Measurements from ENCODE around the gene KRT86.

KRT86 gene

DNA sequence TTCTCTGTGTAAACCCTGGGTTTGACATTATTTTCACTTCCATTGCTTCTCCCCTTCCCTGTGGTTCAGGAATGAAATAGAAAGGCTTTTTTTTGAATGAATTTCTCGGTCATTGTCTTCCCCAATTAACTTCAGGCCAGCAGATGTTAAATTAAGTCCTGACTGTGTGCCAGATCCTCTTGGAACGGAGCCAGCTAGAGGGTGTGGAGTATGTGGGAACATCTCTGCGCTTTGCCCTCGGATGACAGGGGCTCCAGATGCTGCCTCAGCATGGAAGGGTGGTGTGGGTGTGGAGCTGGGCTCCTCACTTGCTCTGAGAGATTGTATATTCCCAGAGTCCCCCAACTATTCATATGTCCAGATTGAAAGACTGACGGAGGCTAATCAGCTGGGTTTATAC, 79.8 kb downstream of the KRT86 start:
- no peaks in the 10 kb centered on the region for H3K9me3 ChIP-seq
- H3K4me3 ChIP-seq (ENCODE audit: low read depth, low read length) = no peak overlapping the region
- peak; percentile 57 for DNase-seq
- no peak for TF ChIP-seq CTCF (IDR thresholded peaks at IDR 0.05; ENCODE audit: low read depth, low read length)
- peaks cover 8% of the 10 kb centered on the region for H3K4me1 ChIP-seq
- H3K27me3 ChIP-seq = peaks cover 23% of the 10 kb centered on the region
- H3K36me3 ChIP-seq = no peaks in the 10 kb centered on the region

- no peak for DNase-seq
- Histone ChIP-seq H3K4me1 (peaks cover 8% of the 10 kb centered on the region), H3K36me3 (no peaks in the 10 kb centered on the region), H3K27me3 (peaks cover 26% of the 10 kb centered on the region), H3K4me3 (ENCODE audit: low read depth, low read length) (no peak overlapping the region), H3K9me3 (no peaks in the 10 kb centered on the region)
- TF ChIP-seq CTCF (IDR thresholded peaks at IDR 0.05; ENCODE audit: low read depth, low read length) = no peak
Measured at GRCh38 chr12:52355176-52355575, 80.7 kb downstream of the KRT86 start.

DNA sequence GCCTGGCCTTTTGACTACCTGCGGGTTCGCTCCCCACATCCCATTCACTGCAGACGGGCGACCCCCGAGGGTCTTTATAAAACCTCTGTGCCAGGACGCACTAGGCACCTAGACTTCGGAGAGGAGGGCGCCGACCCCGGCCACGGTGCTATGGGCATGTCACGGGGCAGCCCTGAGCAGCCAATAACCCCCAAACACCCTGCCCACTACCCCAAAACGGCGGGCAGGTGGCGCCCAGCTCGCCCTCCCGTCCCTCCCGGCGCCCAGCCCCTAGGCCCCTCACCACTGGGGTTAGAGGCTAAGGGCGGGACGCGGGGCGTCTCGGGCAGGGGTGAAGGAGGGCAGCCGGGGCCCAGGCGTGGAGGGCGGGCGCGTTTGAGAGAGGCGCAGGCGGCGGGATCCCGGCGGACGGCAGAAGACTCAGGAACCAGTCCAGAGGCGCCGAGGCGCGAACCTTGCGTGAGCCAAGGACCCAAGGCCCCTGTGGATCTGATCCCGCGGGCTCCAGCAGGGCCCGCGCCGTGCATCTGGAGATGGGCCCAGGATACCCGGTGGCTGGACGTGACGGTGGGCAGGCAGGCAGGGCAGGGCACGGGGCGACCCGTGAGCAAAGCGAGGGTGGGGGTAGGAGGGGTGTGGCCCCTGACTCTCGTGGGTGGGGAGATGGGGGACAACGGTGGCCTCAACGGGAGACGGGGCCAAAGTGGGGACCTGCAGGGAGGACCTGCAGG, 81.8 kb downstream of the KRT86 start:
- H3K36me3 ChIP-seq = no peaks in the 10 kb centered on the region
- peaks cover 8% of the 10 kb centered on the region for H3K4me1 ChIP-seq
- no peaks in the 10 kb centered on the region for H3K9me3 ChIP-seq
- DNase-seq = no peak
- peaks cover 31% of the 10 kb centered on the region for H3K27me3 ChIP-seq
- no peak for TF ChIP-seq CTCF (IDR thresholded peaks at IDR 0.05; ENCODE audit: low read depth, low read length)
- no peak overlapping the region for H3K4me3 ChIP-seq (ENCODE audit: low read depth, low read length)

DNA sequence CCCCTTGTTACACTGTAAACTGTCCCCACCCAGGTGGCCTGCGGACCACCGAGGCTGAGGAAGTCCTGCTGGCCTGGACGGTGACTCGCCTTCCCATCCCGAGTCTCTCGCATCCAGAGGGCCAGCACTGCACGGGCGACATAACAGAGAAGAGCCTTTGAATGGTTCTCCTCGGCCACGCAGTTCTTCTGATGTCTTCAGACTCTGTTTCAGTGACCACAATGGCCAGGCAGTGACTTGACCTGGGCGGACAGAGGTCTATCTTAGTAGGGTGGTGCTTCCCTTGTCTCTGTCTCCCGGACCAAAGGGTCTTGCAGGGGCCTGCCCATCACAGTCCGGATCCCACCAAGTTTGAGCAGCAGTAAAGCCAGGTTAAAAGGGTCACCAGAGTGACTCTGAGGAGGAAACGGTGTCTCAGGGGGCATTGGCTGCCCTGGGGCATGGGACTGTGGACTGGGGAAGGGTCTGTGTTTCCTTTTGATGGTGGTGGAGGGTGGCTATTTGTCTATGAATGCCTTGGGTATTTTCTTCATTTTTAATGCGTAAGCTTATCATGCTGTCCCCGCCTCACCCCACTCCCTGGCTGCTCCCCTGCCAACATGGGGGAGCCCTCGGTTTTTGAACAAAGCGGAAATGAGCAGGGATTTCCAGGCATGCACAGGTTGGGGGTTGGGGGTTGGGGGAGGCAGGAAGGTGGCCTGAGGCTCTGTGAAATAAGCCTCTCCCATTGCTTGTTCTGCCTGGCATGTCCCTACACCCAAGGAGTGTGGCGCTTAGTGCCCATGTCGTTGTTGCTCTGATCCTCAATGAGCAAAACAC, 82.5 kb downstream of the KRT86 start:
- Histone ChIP-seq H3K4me3 (ENCODE audit: low read depth, low read length) (no peak overlapping the region), H3K9me3 (no peaks in the 10 kb centered on the region), H3K4me1 (peaks cover 8% of the 10 kb centered on the region), H3K27me3 (peaks cover 29% of the 10 kb centered on the region), H3K36me3 (no peaks in the 10 kb centered on the region)
- no peak for TF ChIP-seq CTCF (IDR thresholded peaks at IDR 0.05; ENCODE audit: low read depth, low read length)
- no peak for DNase-seq
